Measurements from ENCODE around the gene LRRC4C. TPM values are rescaled to one million over a fixed set of nuclear protein-coding genes. Genes with fewer than 3 reads are reported as not detected.

LRRC4C gene
- total RNA-seq, 1 donor from 2014 or later: 16.9 TPM

DNA sequence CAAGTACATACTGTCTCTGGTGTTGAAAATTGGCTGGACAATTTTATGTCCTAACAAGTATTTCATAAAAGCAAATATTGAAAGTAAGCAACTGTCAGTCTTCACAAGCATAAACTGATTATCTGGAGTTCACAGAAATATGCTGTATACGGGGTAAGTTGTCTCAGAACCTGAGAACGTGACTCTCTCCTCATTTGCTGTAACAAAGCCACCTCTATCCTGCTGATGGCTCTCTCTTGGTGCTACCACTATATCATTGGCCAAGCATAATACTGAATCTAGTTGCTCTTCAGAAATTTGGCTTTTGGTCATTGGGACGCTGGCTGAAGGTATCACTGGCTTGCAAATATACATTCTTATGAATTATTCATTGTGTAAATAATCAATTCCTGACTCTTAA is 1078.0 kb downstream of the LRRC4C start:
- Mint-ChIP-seq H3K36me3 (no peaks in the 10 kb centered on the region), H3K4me1 (peaks cover 6% of the 10 kb centered on the region), H3K27ac (no peak overlapping the region), H3K4me3 (no peak overlapping the region), H3K9me3 (no peaks in the 10 kb centered on the region), H3K27me3 (ENCODE audit: low read depth) (no peaks in the 10 kb centered on the region)
- no peak for TF ChIP-seq CTCF (IDR thresholded peaks at IDR 0.05; ENCODE audit: unreplicated experiment)
- DNase-seq (ENCODE audit: low spot score in 2 of 2, unreplicated experiment in 2 of 2): no peak

DNA sequence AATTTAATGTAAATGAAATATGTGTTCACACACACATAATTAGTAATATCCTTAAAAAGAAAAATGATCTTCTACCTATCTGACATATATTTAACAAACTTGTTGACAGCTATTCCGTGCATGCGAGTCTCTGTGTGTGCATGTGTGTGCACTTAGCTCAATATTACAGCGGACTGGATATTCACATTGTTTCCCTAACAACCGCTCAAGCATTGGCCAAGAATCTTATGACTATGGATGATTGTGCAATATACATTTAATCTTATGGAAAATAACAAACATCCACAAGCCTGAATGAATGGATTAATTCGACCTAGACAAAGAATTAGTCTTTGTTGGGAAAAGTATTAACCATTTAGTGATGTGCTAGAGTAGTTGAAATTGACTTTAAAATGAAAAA is 1078.6 kb downstream of the LRRC4C start:
- DNase-seq (ENCODE audit: low spot score in 2 of 2, unreplicated experiment in 2 of 2): no peak
- no peak for TF ChIP-seq CTCF (IDR thresholded peaks at IDR 0.05; ENCODE audit: unreplicated experiment)
- no peaks in the 10 kb centered on the region for H3K36me3 Mint-ChIP-seq
- H3K9me3 Mint-ChIP-seq: no peaks in the 10 kb centered on the region
- no peak overlapping the region for H3K4me3 Mint-ChIP-seq
- H3K27ac Mint-ChIP-seq: no peak overlapping the region
- no peaks in the 10 kb centered on the region for H3K27me3 Mint-ChIP-seq (ENCODE audit: low read depth)
- H3K4me1 Mint-ChIP-seq: peaks cover 10% of the 10 kb centered on the region

DNA sequence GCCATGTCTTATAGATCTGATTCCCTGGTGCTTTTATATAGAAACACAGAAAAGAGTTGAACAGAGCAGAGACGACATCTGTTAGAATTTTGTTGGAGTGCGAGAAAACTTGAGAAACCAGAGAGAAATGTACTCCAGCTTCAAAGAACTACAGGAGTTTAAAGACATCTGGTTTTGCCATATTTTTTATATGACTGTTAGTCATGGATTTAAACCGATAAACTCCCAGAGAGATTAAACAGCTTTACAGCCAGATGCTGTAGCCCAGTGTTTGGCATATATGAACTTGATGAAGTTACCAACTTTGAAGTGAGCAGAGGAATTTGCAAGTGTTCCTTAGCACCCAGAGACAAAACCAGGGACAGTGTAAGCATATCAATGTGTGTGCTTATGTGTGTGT is 1083.1 kb downstream of the LRRC4C start:
- Mint-ChIP-seq H3K27me3 (ENCODE audit: low read depth) (no peaks in the 10 kb centered on the region), H3K36me3 (no peaks in the 10 kb centered on the region), H3K4me3 (no peak overlapping the region), H3K27ac (peak overlapping the region; percentile 52), H3K9me3 (no peaks in the 10 kb centered on the region), H3K4me1 (peaks cover 13% of the 10 kb centered on the region)
- no peak for DNase-seq (ENCODE audit: low spot score in 2 of 2, unreplicated experiment in 2 of 2)
- no peak for TF ChIP-seq CTCF (IDR thresholded peaks at IDR 0.05; ENCODE audit: unreplicated experiment)

DNA sequence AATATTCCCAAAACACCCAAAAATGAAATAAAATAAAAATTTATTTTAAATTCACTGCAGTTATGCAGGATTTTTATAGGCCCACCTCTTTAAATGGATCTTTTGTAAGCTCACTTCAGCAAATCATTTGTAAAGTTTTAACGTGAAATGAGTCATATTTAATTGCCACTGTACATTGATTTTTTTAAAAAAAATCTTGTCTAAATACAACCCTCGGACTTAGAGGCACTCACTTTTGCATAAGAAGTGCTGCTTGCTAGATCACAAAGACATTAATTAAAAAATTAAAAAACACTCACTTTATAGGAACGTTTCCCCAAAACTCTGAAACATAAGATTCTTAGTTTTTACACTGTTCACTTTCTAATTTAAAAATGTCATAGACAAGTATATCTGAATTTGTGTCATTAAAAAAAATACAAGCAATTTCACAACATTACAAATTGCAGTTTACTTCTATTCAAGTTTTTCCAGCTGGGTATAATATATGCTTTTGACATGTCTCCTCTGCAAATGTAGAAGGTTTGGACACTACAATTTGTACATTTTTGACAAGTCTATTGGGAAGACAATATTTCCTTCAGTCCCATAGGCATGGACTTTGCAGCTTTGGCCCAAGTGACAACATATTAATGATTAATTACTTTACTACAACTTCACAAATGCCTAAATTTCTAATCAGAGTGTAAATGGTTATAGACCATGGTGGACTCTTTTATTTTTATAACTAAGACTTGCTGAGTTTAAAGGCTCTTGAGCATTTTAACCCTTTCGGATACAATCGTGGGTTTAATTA is 1088.4 kb downstream of the LRRC4C start:
- H3K9me3 Mint-ChIP-seq: no peaks in the 10 kb centered on the region
- no peak overlapping the region for H3K4me3 Mint-ChIP-seq
- peaks cover 2% of the 10 kb centered on the region for H3K4me1 Mint-ChIP-seq
- H3K27me3 Mint-ChIP-seq (ENCODE audit: low read depth): no peaks in the 10 kb centered on the region
- no peak for TF ChIP-seq CTCF (IDR thresholded peaks at IDR 0.05; ENCODE audit: unreplicated experiment)
- H3K27ac Mint-ChIP-seq: no peak overlapping the region
- DNase-seq (ENCODE audit: low spot score in 2 of 2, unreplicated experiment in 2 of 2): no peak
- no peaks in the 10 kb centered on the region for H3K36me3 Mint-ChIP-seq

DNA sequence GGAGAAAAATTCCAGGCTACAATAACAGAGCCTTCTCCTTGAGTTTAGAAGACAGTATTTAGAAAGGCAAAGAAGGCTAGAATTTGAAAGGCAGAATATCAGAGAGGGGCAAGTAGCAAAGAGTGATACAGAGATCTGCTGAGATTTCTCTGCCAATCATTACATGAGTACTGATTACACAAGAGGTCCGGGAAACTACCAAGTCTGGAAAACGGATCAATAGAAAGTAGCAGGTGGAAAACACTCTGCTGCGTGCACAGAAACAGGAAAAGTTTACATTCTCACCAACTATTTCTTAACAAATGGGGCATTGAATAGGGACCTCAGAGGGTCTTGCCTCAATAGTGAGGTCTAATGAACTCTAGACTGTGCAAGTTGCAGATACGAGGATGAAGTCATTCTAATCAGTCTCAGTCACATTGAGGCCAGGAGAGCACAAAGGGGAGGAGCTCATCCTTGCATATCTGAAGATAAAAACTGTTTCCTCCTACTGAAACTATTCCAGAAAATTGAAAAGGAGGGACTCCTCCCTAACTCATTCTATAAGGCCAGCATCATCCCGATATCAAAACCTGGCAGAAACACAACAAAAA is 1099.2 kb downstream of the LRRC4C start:
- no peak for TF ChIP-seq CTCF (IDR thresholded peaks at IDR 0.05; ENCODE audit: unreplicated experiment)
- no peaks in the 10 kb centered on the region for H3K36me3 Mint-ChIP-seq
- H3K9me3 Mint-ChIP-seq: peaks cover 5% of the 10 kb centered on the region
- no peak for DNase-seq (ENCODE audit: low spot score in 2 of 2, unreplicated experiment in 2 of 2)
- no peaks in the 10 kb centered on the region for H3K4me1 Mint-ChIP-seq
- no peak overlapping the region for H3K27ac Mint-ChIP-seq
- H3K27me3 Mint-ChIP-seq (ENCODE audit: low read depth): no peaks in the 10 kb centered on the region
- no peak overlapping the region for H3K4me3 Mint-ChIP-seq

Measured in mesothelial cell of epicardium (in vitro differentiated cells).